Gastrocnemius medialis (tissue), 4 donors: ENCODE results near the gene TRIM28.

ENCODE experiments used
- POLR2A ChIP-seq, 2 donors: fragments of 450-650 bp; IDR thresholded peaks; one replicate each; pipeline ENCODE4 v1.6.1; 2017; ENCODE audit warnings: antibody characterized with exemption in 2 of 2, mild to moderate bottlenecking in 2 of 2, moderate library complexity in 2 of 2
- TF ChIP-seq, protein P1 (sequence below), 5 experiments: fragments of 450-650 bp in 3 of 5; fragments of 200-600 bp in 2 of 5; sonication (generic) in 2 of 5; IDR thresholded peaks in 4 of 5; conservative IDR thresholded peaks in 1 of 5; 1 replicate in 4 of 5; 2 replicates in 1 of 5; pipeline ENCODE4 v1.5.1; 2016 to 2019; ENCODE audit warnings: antibody characterized with exemption in 5 of 5, mild to moderate bottlenecking in 3 of 5, moderate library complexity in 3 of 5

DNA sequence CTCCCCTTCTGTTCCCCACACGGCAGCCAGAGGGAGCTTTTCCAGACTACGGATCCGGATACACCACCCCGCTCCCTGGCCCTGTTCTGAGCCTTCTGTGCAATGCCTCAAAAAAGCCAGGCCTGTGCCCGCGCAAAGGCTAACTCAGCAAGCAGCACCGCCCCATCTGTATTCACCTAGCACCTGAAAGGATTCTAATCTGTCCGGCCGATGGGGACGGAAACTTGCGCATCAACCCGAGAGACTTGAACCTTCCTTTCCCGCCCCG, 24.8 kb upstream of the TRIM28 start:
- TF ChIP-seq, protein P1, sequence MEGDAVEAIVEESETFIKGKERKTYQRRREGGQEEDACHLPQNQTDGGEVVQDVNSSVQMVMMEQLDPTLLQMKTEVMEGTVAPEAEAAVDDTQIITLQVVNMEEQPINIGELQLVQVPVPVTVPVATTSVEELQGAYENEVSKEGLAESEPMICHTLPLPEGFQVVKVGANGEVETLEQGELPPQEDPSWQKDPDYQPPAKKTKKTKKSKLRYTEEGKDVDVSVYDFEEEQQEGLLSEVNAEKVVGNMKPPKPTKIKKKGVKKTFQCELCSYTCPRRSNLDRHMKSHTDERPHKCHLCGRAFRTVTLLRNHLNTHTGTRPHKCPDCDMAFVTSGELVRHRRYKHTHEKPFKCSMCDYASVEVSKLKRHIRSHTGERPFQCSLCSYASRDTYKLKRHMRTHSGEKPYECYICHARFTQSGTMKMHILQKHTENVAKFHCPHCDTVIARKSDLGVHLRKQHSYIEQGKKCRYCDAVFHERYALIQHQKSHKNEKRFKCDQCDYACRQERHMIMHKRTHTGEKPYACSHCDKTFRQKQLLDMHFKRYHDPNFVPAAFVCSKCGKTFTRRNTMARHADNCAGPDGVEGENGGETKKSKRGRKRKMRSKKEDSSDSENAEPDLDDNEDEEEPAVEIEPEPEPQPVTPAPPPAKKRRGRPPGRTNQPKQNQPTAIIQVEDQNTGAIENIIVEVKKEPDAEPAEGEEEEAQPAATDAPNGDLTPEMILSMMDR (IDR thresholded peaks at IDR 0.05 in 4 of 5, conservative IDR thresholded peaks at IDR 0.05 in 1 of 5) = no peak
- no peak for TF ChIP-seq POLR2A (IDR thresholded peaks at IDR 0.05)
